PC-9 (cell line): ENCODE results near the gene ALDOA. TPM values are rescaled to one million over a fixed set of nuclear protein-coding genes. Genes with fewer than 3 reads are reported as not detected.

Experiments
- BruUV-seq: library from RNA; stranded (reverse); fragments of 400-500 nt; replicated peaks from 2 replicates; lab custom pipeline; 2021; lab: Mats Ljungman, UMichigan
- CTCF ChIA-PET: fragments of 300-600 bp; sonication (Branson Sonifier 250); formaldehyde crosslinking; loops from one replicate; lab custom pipeline; 2022; ENCODE audit warnings: antibody characterized with exemption; lab: Charles Lee
- POLR2A ChIA-PET: fragments of 300-600 bp; sonication (Branson Sonifier 250); formaldehyde crosslinking; loops from one replicate; lab custom pipeline; 2022; ENCODE audit warnings: antibody characterized with exemption; ENCODE audit not compliant: unreplicated experiment; lab: Charles Lee
- DNase-seq, 2 experiments: peaks; one replicate each; pipeline versions ENCODE4 v3.0.0 to v3.0.0-alpha.2; 2015 to 2022; ENCODE audit warnings: mixed read lengths in 1 of 2
- H2AFZ ChIP-seq: fragments of 200-600 bp; sonication (generic); 2 replicates; pipeline ENCODE4 v1.8.1; 2017; ENCODE audit warnings: antibody characterized with exemption
- H3F3A ChIP-seq: fragments of 200-600 bp; sonication (generic); 2 replicates; pipeline ENCODE4 v1.8.1; 2017; ENCODE audit warnings: antibody characterized with exemption, mild to moderate bottlenecking, low read depth; ENCODE audit not compliant: insufficient read depth
- H3K27ac ChIP-seq: fragments of 200-600 bp; sonication (generic); 2 replicates; pipeline ENCODE4 v1.6.1; 2016; ENCODE audit warnings: mixed run types
- H3K27me3 ChIP-seq: fragments of 200-600 bp; sonication (generic); 2 replicates; pipeline ENCODE4 v1.6.1; 2016; ENCODE audit warnings: low read depth, mixed run types; ENCODE audit not compliant: insufficient read depth
- H3K36me3 ChIP-seq: fragments of 200-600 bp; sonication (generic); 2 replicates; pipeline ENCODE4 v1.6.1; 2016; ENCODE audit warnings: low read depth, mixed run types
- H3K4me1 ChIP-seq: fragments of 200-600 bp; sonication (generic); replicated peaks from 2 replicates; pipeline ENCODE4 v1.6.1; 2016; ENCODE audit warnings: mixed run types; ENCODE audit not compliant: insufficient read depth
- H3K4me2 ChIP-seq: fragments of 200-600 bp; sonication (generic); 2 replicates; pipeline ENCODE4 v1.6.1; 2017; ENCODE audit warnings: mixed run types
- H3K4me3 ChIP-seq: fragments of 200-600 bp; sonication (generic); 2 replicates; pipeline ENCODE4 v1.6.1; 2016; ENCODE audit warnings: mixed run types
- H3K79me2 ChIP-seq: fragments of 200-600 bp; sonication (generic); 2 replicates; pipeline ENCODE4 v1.6.1; 2017; ENCODE audit warnings: low read depth, mixed run types
- H3K9me2 ChIP-seq: fragments of 200-600 bp; sonication (generic); 2 replicates; pipeline ENCODE4 v1.8.1; 2017; ENCODE audit warnings: mild to moderate bottlenecking; ENCODE audit not compliant: insufficient read depth
- H3K9me3 ChIP-seq: fragments of 200-600 bp; sonication (generic); 2 replicates; pipeline ENCODE4 v1.8.1; 2016; ENCODE audit warnings: low read depth; ENCODE audit not compliant: insufficient read depth
- H4K20me1 ChIP-seq: fragments of 200-600 bp; sonication (generic); 2 replicates; pipeline ENCODE4 v1.8.1; 2017; ENCODE audit not compliant: insufficient read depth
- CTCF ChIP-seq: fragments of 200-600 bp; sonication (generic); conservative IDR thresholded peaks from 2 replicates; pipeline ENCODE4 v1.6.1; 2017; ENCODE audit warnings: mixed run types, antibody characterized with exemption, mild to moderate bottlenecking, moderate library complexity
- EZH2 ChIP-seq: fragments of 200-600 bp; sonication (generic); IDR thresholded peaks from 2 replicates; pipeline ENCODE4 v1.8.0; 2017; ENCODE audit warnings: antibody characterized with exemption, low read depth
- intact Hi-C: fragments of 100-400 bp; cut with micrococcal nuclease; formaldehyde crosslinking; loops from one replicate; pipeline ENCODE4 v1.10.0; 2022; ENCODE audit not compliant: unreplicated experiment
- total RNA-seq: library from RNA; stranded (reverse); gene quantifications from 2 replicates; pipeline ENCODE4 v1.2.3, GENCODE V29; 2021

ALDOA gene
- total RNA-seq, 1 experiment from 2014 or later: 3,090 TPM

DNA sequence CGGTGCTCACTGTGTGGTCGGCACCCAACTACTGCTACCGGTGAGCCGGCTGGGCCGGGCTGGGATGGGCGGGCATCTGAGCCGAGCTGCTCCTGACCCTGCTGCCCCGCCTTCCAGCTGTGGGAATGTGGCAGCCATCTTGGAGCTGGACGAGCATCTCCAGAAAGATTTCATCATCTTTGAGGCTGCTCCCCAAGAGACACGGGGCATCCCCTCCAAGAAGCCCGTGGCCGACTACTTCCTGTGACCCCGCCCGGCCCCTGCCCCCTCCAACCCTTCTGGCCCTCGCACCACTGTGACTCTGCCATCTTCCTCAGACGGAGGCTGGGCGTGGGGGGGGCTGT lies 19.2 kb downstream of the ALDOA start:
- ChIA-PET CTCF (no interaction called here), POLR2A (interaction anchor here (0.6 kb wide), 1 partner anchor 1419 kb away, joined by 3 read pairs; no protein-coding TSS in a partner anchor)
- Histone ChIP-seq H3K27ac (no peak overlapping the region), H3K4me2 (no peak overlapping the region), H3K9me3 (no peaks in the 10 kb centered on the region), H3F3A (peaks cover 57% of the 10 kb centered on the region), H3K4me3 (no peak overlapping the region), H3K36me3 (peaks cover 21% of the 10 kb centered on the region; the same call in 1 of the 2 replicates), H4K20me1 (peaks cover 11% of the 10 kb centered on the region), H2AFZ (no peak overlapping the region), H3K27me3 (no peaks in the 10 kb centered on the region), H3K4me1 (peaks cover 16% of the 10 kb centered on the region), H3K79me2 (peaks cover 13% of the 10 kb centered on the region), H3K9me2 (no peaks in the 10 kb centered on the region)
- TF ChIP-seq CTCF (no peak), EZH2 (no peak)
- no peak for DNase-seq
- BruUV-seq: no TSS peak
- intact Hi-C loops: no loop called here

DNA sequence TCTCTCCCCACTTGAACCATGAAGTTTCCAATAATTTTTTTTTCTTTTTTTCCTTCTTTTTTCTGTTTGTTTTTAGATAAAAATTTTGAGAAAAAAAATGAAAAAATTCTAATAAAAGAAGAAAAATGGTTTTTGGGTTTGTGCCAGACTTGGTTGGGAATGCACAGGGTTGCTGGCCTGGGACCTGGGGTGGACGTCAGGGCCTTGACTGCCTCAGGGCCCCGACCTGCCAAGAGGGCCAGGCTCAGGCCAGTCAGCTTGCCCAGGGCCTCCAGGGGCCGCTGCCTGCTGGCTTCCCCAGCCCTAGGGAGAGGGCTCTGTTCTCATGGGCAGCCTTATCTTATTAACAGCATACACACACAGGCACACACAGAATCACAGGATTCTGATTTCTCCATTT lies 19.7 kb downstream of the ALDOA start:
- peaks cover 60% of the 10 kb centered on the region for H3F3A ChIP-seq
- H3K27me3 ChIP-seq: no peaks in the 10 kb centered on the region
- no TSS peak for BruUV-seq
- CTCF ChIA-PET: no interaction called here
- POLR2A ChIA-PET: interaction anchor here (0.6 kb wide), 2 partner anchors 12 to 1418 kb away, joined by 3 to 16 read pairs; no protein-coding TSS in a partner anchor
- H3K4me1 ChIP-seq: peaks cover 18% of the 10 kb centered on the region
- peaks cover 19% of the 10 kb centered on the region; the same call in 1 of the 2 replicates for H3K36me3 ChIP-seq
- intact Hi-C loops: no loop called here
- no peak overlapping the region for H3K4me3 ChIP-seq
- no peaks in the 10 kb centered on the region for H3K9me2 ChIP-seq
- TF ChIP-seq EZH2: no peak
- no peak for TF ChIP-seq CTCF
- no peak for DNase-seq
- no peak overlapping the region for H3K27ac ChIP-seq
- H3K9me3 ChIP-seq: no peaks in the 10 kb centered on the region
- H3K79me2 ChIP-seq: peaks cover 10% of the 10 kb centered on the region; the same call in 1 of the 2 replicates
- peaks cover 6% of the 10 kb centered on the region for H4K20me1 ChIP-seq
- H3K4me2 ChIP-seq: no peak overlapping the region
- H2AFZ ChIP-seq: no peak overlapping the region

- H3K79me2 ChIP-seq: peaks cover 7% of the 10 kb centered on the region; the same call in 1 of the 2 replicates
- BruUV-seq: no TSS peak
- ChIA-PET POLR2A (no interaction called here), CTCF (no interaction called here)
- no peak overlapping the region for H3K4me2 ChIP-seq
- H3K4me3 ChIP-seq: no peak overlapping the region
- peaks cover 60% of the 10 kb centered on the region for H3F3A ChIP-seq
- H2AFZ ChIP-seq: no peak overlapping the region
- H4K20me1 ChIP-seq: peaks cover under 1% of the 10 kb centered on the region
- H3K9me2 ChIP-seq: no peaks in the 10 kb centered on the region
- H3K27me3 ChIP-seq: no peaks in the 10 kb centered on the region
- intact Hi-C loops: no loop called here
- TF ChIP-seq CTCF (no peak), EZH2 (no peak)
- no peak overlapping the region for H3K27ac ChIP-seq
- DNase-seq: no peak
- H3K4me1 ChIP-seq: peaks cover 24% of the 10 kb centered on the region
- peaks cover 16% of the 10 kb centered on the region; the same call in 1 of the 2 replicates for H3K36me3 ChIP-seq
- no peaks in the 10 kb centered on the region for H3K9me3 ChIP-seq
These were observed 20.3 kb downstream of the ALDOA start for GRCh38 chr16:30085820-30086219.
